ENCODE data around the gene FHIT.
"Not testable (repeated sequence)": the region's sequence is repeated elsewhere in the genome, so short reads cannot be mapped to it uniquely, and the experiment has no call there.

Gene FHIT

DNA sequence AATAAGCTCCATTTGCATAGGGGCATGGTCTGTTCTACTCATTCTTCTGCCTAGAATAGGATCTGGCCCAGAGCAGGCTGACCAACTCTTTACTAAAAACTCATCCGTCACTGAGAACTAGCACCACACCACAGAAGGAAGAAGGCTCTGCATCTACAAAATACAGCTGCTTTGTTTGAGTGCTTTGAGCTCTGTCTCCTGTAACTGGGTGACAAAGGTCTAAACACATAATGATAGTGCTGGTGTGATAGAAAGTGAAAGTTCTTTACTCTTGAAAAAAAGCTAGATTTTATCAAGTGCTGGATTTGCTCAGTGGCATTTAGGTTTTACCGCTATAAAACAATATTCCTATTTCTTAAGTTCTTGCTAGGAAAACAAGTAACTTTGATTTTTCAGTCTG lies 140.7 kb downstream of the FHIT start:
- DNase-seq: peak in 1 of 5 donors; percentile 34

DNA sequence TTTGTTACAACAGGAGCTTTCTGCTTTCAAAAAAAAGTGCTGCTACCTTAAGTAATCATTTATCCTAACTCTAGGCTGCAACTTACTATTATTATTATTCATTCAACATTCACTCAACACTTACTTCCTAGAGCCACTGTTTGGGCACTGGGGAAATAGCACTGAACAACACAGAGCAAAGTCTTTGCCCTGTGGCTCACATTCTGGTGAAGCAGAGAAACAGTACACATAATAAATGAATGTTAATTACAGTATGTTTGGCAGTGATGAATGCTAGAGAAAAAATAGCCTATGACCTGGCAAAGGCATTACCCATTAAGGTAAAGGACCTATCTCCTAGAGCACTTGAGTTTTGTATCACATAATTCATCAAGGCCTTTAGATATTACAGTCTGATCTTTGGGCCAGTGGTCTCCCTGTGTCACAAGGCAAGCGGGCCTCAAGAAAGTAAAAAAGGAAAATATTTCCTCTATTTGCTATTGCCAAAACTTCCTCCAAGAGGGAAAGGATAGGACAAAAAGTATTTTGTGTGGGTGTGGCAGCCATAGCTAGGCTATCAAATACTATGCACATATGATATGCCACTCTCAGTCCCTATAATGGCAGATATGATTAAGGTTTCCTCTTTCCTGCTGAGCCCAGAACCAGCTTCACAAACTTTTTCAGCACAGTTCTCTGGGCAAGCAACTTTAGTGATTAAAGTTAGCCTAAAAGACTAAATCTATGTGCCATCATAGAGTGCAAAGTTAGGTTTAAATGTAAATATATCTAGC lies 142.8 kb downstream of the FHIT start:
- DNase-seq: no peak

DNA sequence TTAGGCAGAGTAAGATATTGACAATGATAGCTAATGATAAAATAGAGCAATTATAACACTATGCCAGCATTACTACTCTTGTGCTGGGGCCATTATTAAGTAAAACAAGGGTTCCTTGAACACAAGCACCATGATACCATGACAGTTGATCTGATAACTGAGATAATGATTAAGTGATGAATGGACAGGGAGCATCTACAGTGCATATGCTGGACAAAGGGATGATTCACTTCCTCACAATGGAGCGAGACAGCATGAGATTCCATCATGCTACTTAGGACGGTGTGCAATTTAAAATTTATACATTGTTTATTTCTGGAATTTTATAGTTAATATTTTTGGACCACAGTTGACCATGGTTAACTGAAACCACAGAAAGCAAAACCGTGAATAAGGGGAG lies 156.6 kb downstream of the FHIT start:
- no peak for DNase-seq

DNA sequence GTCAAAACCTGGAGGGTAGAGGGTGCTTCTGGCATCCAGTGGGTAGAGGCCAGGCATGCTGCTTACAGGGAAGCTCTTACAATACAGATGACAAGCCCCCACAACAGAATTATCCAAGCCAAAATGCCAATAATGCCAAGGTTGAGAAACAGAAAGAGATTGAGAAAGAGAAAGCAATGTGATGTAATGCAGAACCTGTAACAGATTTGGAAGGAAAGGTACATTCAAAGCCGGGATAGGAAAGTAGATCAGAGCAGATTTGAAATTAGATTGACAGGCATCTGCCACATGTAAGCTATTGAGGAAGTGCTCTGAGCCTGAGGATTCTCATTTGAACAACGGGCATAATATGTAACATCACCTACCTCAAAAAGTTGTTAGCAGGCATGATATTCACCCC lies 157.9 kb downstream of the FHIT start:
- no peak for DNase-seq

DNA sequence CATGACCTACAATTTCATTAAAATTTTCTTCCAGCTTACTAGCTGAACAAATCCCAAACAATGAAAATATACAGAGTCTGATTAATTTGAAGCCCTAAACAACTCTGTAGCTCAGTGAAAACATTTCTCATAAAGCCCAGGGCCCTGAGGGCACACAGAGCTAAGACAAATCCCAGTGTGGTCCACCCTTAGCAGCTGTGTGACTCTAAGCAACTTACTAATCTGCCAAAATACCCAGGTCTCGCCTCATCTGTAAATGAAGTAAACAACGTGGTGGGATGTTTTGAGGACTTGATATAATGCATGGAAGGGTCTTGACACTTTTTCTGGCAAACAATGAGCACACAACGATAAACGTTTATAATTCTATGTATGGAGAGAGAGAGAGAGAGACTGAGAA lies 158.4 kb downstream of the FHIT start:
- DNase-seq: no peak

DNA sequence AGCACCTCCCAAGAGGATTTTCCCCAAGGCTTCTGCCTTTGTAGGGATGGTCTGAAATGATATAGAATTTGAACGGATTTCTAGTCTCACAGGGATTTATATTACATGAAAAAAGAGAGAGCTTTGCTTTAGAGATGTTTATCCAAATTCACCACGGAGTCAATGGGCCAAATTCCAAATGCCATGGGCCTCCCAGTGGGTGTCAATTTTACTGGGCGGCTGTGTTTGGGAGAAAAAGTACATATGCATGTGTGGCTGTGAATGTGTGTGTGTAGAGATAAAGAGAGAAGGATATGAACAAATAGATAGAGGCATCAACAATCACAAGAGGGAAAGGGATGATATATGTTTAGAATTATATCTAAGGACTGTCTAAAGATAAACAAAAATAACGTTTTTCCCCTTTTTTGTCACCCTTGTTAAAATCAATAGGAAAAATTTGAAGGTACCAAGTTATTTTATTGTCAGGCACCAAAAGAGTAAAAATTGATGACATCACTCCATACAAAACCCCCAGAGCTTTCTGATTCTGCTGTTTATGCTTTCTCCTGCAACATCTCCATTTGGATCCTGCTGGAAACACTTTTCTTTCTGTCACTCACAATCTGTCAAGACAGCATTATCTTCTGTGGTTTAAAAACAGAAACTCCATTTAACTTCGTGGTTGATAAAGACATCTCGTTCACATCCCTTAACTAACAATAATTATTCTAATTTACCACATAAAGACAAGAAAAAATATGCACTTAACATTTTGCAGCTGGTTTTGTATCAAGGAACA lies 160.7 kb downstream of the FHIT start:
- DNase-seq: no peak

DNA sequence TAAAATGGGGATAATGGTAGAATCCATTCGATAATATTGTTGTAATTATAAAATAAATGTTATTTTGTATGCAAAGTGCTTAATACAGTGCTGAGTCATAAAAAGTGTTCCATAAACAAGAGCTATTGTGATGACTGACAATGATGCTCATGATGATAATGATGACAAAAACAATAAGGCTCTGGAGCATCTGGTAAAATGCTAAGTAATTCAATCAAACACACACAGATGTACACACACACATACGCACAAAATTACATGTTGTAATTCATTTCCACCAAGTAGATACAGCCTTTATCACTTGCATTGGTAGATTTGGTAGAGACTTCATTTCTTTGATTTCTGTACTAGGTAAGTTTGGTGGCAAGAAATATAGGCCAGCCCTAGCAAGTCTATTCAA lies 163.8 kb downstream of the FHIT start:
- no peak for DNase-seq

DNA sequence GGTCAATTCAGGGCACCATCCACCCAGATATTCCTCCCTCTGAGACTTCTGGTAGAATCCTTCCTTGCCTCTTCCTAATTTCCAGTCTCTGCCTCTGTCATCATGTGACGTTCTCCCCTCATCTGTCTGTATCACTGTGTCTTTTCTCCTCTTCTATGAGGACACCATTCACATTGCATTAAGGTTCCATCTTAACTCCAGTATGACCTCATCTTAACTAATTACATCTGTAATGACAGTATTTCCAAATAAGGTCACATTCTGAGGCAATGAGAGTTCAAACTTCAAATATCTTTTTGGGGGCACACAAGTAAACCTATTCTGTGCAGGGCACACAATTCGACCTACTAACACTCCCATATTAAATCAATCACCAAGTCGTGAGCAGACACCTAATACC lies 169.7 kb downstream of the FHIT start:
- no peak for DNase-seq

DNA sequence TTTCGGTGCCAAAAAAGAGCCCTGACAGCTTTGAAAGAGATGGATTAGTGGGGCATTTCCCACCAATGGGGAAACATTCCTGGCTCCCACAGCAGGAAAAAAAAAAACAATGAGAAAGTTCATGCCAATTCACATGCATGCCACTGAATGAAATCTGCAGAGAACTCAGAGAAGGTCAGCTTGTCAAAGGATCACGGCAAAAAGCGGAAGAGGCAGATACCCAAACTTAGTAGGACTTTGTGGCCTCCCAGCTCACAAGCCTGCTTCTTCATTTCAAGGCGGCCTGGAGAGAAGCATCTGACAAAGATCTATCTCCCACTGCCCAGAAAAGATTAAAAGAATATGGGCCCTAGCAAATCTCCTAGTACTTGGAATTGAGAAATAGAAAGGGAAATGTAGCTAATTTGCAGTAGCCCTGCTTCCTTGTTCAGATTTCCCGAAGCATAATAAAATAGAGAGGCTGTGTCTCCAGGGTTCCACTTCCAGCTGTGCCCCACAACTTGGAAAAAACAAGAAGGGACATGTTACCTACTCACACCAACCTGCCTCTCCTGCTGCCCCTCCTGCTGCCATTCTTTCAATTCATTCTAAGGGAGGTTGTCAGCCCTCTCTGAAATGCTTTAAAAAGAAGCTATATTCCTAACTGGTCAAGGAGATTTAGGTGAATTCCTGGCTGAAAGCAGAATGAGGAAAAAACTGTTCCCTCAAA lies 170.4 kb downstream of the FHIT start:
- no peak for DNase-seq

DNA sequence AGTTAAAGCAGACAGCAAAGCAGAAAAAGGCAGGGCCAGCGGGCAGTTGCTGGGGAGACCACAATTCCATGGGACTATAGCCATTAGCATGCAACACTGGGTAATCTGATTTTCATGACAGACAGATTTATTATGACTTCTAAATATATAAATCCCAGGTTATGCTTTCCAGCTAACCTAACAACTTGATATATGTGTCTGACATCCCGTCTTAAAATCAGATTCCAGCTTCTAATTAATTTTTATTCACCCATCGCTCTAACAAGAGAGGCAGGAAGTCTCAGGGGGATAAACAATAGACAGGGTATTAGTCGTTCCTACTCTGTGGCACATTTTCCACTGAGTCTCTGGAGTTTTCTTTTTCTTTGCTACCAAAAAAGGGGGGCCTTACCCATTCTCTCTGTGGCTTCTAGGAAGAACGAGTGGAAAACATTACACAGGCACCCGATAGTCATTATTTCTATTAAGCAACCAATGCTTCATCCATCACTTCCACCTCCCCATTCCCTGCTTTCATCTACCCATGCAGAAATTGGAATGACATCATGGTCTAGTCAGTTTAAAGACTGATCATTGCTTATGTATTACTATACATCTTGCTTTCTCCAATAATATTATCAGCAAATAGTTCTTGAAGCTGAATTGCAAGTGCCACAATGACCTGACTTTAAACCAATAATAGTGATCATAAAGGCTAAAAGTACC lies 173.1 kb downstream of the FHIT start:
- no peak for DNase-seq

DNA sequence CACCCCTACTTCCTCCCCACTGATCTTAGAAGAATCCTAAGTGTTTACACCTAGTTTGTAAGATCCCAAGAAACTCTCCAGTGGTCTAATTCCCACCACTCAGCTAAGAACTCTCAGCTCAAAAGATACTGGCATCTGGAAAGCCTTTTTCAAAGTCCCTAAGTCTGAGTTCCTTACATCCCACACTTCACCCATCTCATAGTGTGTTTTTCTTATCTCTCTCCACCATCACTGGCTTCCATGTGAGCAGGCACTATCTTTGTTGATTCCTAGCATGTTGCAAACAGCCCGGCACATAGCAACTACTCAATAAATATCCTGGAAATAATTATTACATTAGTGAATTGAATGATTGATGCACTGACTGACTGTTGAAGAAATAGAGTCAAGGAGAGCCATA lies 173.7 kb downstream of the FHIT start:
- DNase-seq: no peak

DNA sequence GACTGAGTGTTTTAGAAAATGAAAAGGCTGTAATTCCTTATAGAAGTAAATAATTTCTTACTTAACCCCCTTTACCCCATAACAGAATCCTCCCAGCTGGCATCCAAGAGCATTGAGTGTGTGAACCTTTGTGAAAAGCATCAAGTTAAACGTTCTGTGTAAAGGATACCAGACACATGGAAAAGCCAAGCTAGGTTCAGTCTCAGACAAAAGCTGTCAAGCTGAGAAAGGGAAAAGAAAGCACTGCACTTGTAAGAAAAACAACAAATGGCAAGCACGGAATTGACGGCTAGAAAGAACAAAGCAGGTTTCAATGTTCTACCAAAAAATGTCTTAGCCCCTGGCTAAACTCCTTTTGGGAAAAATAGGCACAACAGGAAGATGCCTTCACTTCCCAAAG lies 176.5 kb downstream of the FHIT start:
- DNase-seq: no peak

DNA sequence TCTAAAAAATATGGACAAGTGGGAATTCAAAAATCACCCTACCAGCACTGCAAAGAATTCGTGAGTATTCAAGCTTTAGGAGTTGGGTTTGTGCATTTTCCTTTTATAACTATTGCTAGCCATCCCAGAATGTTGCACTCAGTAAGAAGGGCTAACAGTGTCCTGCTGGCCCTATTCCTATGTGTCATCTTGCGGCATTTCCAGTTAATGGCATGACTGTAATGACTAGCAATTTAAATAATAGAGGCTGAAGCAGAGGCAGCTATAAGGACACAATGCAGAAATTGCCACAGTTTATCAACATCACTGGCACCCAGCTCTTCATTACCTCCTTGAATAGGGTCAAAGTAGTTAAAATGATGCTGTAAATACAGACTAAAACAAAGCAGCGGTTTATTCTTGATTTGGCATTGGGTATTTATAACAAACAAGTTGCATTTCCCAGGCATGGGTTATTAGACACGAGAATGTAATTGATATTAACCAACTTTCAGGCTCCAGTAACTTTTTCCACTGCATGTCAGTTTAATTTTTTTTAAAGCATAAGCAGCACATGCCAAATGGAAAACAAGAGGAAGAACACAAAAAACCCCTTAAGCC lies 177.6 kb downstream of the FHIT start:
- DNase-seq: no peak

DNA sequence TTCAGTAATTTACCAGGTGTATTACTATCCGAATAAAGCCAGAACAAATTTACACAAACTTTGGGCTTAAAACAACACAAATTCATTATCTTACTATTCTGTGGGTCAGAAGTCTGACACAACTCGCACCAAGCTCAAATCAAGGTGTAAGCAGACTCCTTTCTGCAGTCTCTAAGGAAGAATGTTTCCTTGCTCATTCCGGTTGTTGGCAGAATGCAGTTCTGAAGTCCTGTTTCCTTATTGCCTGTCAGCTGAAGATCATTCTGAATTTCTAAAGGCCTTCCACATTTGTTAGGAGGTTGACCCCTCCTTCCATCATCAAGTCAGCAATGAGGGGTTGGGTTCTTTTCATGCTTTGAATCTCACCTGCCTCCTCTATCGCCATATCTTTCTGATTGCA lies 183.2 kb downstream of the FHIT start:
- DNase-seq: no peak

DNA sequence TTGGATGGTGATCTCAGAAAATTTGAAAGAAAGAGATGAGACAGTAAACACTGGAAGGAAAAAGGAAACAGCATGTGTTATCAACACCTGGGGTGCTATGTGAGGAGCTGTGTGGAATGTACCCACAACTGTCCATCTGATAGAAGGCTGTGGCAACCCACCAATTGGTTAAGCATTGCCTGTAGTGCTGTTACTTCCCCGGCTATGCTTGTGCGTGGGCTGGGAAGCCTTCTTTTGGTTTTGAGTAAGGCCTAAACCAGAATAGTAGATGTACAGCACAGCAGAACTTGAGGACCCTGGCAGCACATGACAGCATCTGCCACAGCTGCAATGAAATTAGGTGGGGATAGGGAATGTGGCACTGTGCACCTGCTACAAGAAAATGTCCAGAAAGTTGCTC lies 184.5 kb downstream of the FHIT start:
- DNase-seq: no peak

DNA sequence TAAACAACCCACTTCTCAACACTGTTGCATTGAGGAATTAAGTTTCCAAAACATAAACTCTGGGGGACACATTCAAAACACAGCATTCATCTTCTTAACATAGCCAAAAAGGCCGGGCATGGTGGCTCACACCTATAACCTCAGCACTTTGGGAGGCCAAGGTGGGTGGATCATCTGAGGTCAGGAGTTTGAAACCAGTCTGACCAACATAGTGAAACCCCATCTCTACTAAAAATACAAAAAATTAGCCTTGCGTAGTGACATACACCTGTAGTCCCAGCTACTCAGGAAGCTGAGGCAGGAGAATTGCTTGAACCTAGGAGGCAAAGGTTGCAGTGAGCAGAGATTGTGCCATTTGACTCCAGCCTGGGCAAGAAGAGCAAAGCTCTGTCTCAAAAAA lies 185.0 kb downstream of the FHIT start:
- DNase-seq: not testable (repeated sequence)

DNA sequence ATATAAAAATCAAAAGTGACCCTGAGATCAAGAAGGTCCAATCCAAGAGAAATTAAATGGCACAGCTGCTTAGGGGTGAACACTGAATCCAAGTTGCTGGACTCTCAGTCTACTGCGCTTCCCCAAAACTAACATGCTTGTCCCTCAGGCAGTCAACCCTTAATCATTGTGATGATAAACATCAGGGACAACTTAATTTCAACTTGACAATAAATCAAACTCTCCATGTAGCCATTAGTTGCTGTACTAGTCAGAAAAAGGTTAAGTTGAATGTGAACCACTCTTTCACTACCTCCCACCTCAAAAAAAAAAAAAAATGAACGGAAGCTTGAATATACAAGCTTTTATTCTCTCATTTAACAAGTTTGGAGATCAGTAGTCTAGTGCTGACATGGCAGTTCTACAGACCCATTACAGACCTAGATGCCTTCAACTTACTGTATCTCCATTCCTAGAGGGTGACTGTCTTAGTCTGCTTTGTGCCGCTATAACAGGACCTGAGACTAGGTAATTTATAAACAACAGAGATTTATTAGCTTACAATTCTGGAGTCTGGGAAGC lies 185.7 kb downstream of the FHIT start:
- DNase-seq: no peak

DNA sequence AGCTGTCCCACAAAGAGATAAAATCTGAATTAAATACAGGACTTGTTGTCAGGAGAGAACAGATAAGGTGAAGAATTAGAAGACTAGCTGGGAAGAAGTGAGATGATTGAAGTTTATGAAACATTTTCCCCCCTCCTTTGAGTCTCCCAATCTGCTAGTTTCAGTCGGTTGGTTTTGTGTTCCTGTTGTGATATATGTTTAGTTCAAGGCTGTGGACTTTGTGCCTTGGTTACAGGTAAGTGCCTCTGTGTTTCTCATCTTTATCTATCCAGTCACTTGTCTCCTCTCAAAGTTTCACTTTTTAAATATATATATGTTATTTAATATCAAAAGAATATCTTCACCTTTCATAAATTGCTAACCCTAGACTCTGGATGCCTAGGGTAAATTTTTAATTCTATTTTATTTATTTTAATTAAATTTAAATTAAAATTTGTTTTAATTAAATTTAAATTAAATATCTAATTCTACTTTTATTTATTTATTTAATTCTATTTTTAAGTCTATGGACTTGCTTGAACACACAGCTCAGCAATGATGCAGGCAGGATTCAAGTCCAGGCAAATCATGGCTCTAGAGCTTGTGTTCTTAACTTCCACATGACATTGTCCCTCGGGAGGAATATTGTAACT lies 190.0 kb downstream of the FHIT start:
- no peak for DNase-seq

DNA sequence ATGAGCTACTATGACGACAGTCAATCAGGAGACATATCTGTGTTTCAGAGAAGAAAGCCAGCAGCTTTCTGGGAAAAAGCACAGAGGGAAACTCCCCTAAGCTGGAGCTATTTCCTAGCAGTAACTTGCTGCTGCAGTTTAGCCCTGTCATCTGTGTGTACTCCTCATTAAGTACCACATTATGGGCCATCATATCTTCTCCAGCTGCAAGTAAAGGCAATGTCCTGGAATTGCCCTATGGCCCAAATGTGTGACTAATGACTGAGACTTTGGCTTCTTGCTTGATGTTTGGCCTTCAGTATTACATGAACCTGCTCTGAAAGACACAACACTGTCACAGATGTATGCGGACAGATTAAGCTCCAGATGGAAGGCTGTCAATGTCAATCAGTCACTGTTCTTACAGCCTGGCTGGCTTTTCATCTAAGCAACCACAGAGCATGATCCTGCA lies 190.8 kb downstream of the FHIT start:
- peak in 1 of 5 donors; percentile 54 for DNase-seq

DNA sequence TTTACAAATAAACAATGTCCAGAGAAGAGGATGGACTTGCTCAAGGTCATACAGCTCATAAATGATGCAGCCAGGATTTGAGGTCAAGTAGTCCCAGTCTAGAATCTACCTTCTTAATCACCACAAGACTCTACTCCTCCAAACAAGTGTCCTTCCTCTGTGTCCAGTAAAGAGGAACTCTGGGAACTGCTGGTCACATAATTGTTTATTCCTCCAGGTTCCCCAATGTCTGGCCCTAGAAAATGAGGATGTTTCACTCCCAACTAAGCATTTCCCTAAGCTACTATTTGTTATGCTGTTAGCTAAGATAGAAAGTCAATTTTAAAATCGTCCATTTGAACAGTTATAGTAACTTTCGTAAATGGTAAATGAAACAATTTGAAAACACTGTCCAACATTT lies 192.4 kb downstream of the FHIT start:
- no peak for DNase-seq

DNA sequence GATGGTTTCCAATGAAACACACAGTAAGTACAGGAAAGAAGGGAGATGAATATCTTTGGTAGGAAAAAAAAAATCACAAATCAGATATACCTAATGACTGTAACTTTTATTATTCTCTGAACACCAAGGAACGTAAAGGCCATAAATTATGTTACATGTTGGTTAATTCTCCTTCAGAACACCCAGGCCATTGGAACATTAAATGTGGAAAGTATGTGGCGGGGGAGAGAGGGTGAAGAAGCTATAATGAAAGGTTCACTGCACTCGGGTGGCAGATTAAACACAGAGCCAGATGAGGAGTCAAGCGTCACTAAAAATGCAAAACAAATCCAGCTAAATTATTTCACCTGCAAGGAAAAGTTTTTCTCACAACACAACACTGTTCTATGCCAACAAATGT lies 193.8 kb downstream of the FHIT start:
- no peak for DNase-seq

DNA sequence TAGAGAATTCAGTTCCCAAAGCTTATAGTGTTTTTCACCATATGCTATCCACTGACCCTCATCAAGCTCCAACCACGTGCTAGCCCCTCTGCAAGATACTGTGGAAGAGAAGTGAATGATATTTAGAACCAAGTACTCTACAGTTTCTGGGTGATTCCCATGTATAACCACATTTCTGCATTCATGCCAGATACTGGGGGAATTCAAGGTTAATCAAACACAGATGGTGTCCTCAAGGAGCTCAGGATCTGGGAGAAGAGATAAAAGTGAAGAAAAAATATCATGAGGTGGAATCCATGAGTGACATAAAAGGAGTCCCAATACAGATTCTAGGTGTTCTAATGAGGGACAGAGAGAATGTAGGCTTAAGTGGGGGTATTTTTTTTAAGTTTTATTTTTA lies 195.8 kb downstream of the FHIT start:
- no peak for DNase-seq

Data from T-helper 1 cell (primary cell).